ENCODE data around the gene IZUMO2. TPM values are rescaled to one million over a fixed set of nuclear protein-coding genes. Genes with fewer than 3 reads are reported as not detected.
"Not testable (repeated sequence)": the region's sequence is repeated elsewhere in the genome, so short reads cannot be mapped to it uniquely, and the experiment has no call there.

The IZUMO2 gene
- total RNA-seq, 4 donors from 2014 or later = not detected

GRCh38 chr19:50136603-50137365 is 26.3 kb downstream of the IZUMO2 start:
- Histone ChIP-seq H3K27me3 (peaks cover 0 to 30% (median 10%) of the 10 kb centered on the region in 4 donors), H3K4me3 (peak overlapping the region in 1 of 4 donors; percentile 2)
- H3K9me3 ChIP-seq; intact Hi-C loops (cut with DNase I); H3K36me3 ChIP-seq; H3K27ac ChIP-seq; DNase-seq; H3K4me1 ChIP-seq: not testable (repeated sequence)
- 31 to 33% methylated on average over 22 to 23 of the region's 23 CpGs for WGBS, 2 donors

GRCh38 chr19:50135856-50136602 is 27.1 kb downstream of the IZUMO2 start:
- DNase-seq; H3K27ac ChIP-seq; intact Hi-C loops (cut with DNase I); H3K9me3 ChIP-seq; H3K4me1 ChIP-seq; H3K36me3 ChIP-seq; H3K4me3 ChIP-seq: not testable (repeated sequence)
- 82 to 83% methylated on average over 10 of the region's 10 CpGs for WGBS, 2 donors
- H3K27me3 ChIP-seq = peaks cover 0 to 30% (median 10%) of the 10 kb centered on the region in 4 donors
- TF ChIP-seq CTCF (IDR thresholded peaks at IDR 0.05) = peak in 1 of 6 experiments; percentile 3
- peak in 2 of 4 donors; percentile 7 to 38 for TF ChIP-seq POLR2A (IDR thresholded peaks at IDR 0.05)

- H3K27ac ChIP-seq; H3K36me3 ChIP-seq; DNase-seq; intact Hi-C loops (cut with DNase I); H3K4me1 ChIP-seq; H3K4me3 ChIP-seq; H3K9me3 ChIP-seq: not testable (repeated sequence)
- WGBS, 2 donors = 74 to 75% methylated on average over 18 to 19 of the region's 21 CpGs
- H3K27me3 ChIP-seq = peaks cover 0 to 30% (median 10%) of the 10 kb centered on the region in 4 donors
These were observed 28.0 kb downstream of the IZUMO2 start for GRCh38 chr19:50134777-50135719.

GRCh38 chr19:50133518-50134492 is 29.3 kb downstream of the IZUMO2 start:
- WGBS, 2 donors = 52 to 71% methylated on average over 14 to 17 of the region's 31 CpGs
- H3K9me3 ChIP-seq; H3K4me3 ChIP-seq; H3K27ac ChIP-seq; H3K36me3 ChIP-seq; DNase-seq; intact Hi-C loops (cut with DNase I); H3K4me1 ChIP-seq: not testable (repeated sequence)
- peaks cover 0 to 30% (median 10%) of the 10 kb centered on the region in 4 donors for H3K27me3 ChIP-seq

- H3K36me3 ChIP-seq; H3K9me3 ChIP-seq; H3K4me1 ChIP-seq; H3K4me3 ChIP-seq; intact Hi-C loops (cut with DNase I); DNase-seq; H3K27me3 ChIP-seq; H3K27ac ChIP-seq: not testable (repeated sequence)
- no CpG with 5 or more reads among the region's 13 CpGs for WGBS, 2 donors
These were observed 59.1 kb downstream of the IZUMO2 start for GRCh38 chr19:50104012-50104411.

GRCh38 chr19:50103405-50103804 is 59.7 kb downstream of the IZUMO2 start:
- H3K27ac ChIP-seq; DNase-seq; H3K4me1 ChIP-seq; H3K4me3 ChIP-seq; H3K27me3 ChIP-seq; intact Hi-C loops (cut with DNase I); H3K9me3 ChIP-seq; H3K36me3 ChIP-seq: not testable (repeated sequence)
- no CpG with 5 or more reads among the region's 13 CpGs for WGBS, 2 donors

Other genes with a start within 250 kb of the IZUMO2 start
- gene ATF5, start 234.1 kb downstream of the IZUMO2 start, total RNA-seq = 1 to 10 TPM; 3.3 to 9.7 (median 8.2) TPM
- gene NUP62, start 233.8 kb downstream of the IZUMO2 start, total RNA-seq = 10 to 100 TPM; 34.5 to 40.1 (median 34.9) TPM
- gene SIGLEC11, start 202.1 kb downstream of the IZUMO2 start, total RNA-seq = under 1 TPM in 1 of 4 donors, not detected in 3; 0.38 TPM
- gene VRK3, start 137.9 kb downstream of the IZUMO2 start, total RNA-seq = 10 to 100 TPM; 12.7 to 26.1 (median 20.9) TPM
- gene ZNF473, start 137.3 kb downstream of the IZUMO2 start, total RNA-seq = 10 to 100 TPM in 1 of 4 donors, 1 to 10 TPM in 3; 3.6 to 14.9 (median 4.5) TPM
- 100 to 1,000 TPM in 1 of 4 donors, 10 to 100 TPM in 3; 31.1 to 141 (median 39.0) TPM for gene MYH14, start 40.3 kb upstream of the IZUMO2 start, total RNA-seq
- under 1 TPM in 3 of 4 donors, not detected in 1; 0.48 to 0.87 (median 0.57) TPM for gene KCNC3, start 166.1 kb upstream of the IZUMO2 start, total RNA-seq
- gene NAPSA, start 202.4 kb upstream of the IZUMO2 start, total RNA-seq = under 1 TPM in 1 of 4 donors, not detected in 3; 0.38 TPM
- gene NR1H2, start 213.2 kb upstream of the IZUMO2 start, total RNA-seq = 10 to 100 TPM; 48.6 to 84.1 (median 68.1) TPM
- 10 to 100 TPM; 14.0 to 18.8 (median 17.6) TPM for gene POLD1, start 221.1 kb upstream of the IZUMO2 start, total RNA-seq

All from esophagus squamous epithelium (tissue), 5 donors.